HG03460 (cell line): ENCODE data around the gene TRAF1.
A peak's percentile ranks its signal among the peaks of the same experiment; 100 is the strongest.

Source experiments
- ATAC-seq: cut with Tn5 transposase; IDR thresholded peaks from one replicate; pipeline ENCODE4 v1.9.1; 2021; ENCODE audit not compliant: unreplicated experiment

The TRAF1 gene

DNA sequence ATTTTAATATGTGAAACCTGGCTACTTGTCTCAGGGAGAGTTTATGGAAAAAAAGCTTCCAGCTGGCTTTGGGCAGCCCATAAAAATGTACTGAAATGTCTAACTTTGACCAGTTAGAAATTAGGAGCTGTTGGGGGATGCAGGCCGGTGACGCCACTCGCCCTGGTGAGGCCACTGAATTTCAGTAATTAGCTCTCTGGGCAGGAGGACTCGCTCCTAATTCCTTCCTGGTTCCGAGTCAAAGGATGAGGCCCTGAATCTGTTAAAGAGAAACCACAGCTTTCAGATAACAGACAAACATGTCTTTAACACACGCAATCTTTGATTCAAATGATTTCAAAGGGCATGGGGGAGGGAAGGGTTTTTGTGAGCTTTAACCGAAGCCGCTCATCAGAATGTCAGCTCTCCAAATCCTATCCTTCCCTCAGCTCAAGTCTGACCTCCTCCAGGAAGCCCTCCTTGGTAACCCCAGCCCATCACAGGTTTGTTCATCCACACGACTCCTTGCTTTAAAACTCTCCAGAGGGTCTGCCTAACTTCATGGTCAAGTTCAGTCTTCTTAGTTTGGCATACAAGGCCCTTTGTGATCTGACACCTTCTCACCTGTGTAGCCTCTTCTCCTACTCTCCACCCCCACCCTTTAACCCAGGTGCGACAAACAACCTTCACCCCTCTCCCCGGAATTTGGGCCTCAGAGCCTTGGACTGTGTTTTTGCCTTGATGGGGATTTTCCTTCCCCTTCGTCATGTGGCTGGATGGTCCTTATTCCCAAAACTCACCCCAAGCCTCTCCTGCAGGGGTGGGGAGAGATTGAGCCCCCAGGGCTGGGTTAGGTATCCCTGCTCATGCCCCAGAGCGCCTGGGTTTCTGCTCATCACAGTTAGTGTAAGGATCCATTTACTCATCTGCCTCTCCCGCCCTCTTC lies 36.0 kb downstream of the TRAF1 start:
- no peak for ATAC-seq

DNA sequence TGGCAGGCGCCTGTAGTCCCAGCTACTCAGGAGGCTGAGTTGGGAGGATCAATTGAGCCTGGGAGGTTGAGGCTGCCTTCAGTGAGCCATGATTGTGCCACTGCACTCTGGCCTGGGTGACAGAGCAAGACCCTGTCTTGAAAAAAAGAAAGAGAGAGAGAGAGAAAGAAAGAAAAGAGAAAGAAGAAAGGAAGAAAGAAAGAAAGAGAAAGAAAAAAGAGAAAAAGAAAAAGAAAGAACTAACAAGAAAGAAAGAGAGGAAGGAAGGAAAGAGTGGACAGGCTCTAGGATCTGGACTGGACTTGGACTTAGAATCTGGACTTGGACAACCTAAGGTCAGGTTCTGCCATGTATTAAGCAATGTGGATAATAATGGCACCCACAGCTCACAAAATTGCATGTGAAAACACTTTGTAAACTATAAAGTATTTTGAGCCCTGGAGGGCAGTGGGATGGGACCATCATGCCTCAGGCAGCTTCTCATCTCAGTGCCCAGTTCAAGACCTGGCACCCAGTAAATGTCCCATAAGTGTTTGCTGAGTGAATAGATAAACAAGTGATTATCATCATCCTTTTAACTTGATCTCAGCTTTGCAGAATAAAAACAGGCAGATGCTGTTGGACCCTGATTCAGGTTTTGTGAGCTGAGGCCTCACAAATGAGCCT lies 36.9 kb downstream of the TRAF1 start:
- ATAC-seq = no peak

DNA sequence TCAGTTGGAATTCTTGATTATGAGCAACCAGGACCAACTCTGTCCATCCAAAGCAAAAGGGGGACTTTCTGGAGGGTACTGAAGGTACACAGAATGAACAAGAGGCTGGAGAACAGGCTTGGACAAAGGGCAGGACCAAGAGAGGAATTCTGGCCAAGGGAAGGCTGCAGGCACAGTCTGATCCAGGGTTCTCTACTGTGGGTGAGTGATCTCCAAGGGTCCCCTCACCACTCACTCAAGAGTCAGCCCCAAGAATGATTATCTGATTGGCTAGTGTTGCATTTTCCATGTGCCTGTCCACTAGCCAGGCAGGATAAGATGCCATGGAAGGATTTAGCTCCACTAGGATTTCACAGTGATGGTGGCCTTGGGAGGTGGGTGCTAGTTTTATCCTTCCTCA lies 38.0 kb downstream of the TRAF1 start:
- ATAC-seq = no peak

DNA sequence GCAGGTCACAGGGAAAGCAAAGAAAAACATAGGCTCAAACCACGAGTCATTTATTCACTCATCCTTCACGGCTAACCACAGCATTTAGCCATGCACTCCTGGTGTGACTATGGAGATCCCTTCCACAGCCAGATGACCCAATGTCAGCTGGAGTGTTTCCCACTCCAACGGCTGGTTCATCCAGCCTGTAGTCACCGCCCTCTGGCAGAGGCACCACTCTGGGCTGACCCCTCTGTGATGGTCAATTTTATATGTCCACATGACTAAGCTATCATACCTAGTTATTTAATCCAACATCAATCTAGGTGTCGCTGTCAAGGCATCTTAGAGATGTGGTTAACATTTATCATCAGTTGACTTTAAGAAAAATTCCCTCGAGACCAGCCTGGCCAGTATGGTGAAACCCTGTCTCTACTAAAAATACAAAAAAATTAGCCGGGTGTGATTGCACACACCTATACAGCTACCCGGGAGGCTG lies 40.1 kb downstream of the TRAF1 start:
- ATAC-seq = no peak

DNA sequence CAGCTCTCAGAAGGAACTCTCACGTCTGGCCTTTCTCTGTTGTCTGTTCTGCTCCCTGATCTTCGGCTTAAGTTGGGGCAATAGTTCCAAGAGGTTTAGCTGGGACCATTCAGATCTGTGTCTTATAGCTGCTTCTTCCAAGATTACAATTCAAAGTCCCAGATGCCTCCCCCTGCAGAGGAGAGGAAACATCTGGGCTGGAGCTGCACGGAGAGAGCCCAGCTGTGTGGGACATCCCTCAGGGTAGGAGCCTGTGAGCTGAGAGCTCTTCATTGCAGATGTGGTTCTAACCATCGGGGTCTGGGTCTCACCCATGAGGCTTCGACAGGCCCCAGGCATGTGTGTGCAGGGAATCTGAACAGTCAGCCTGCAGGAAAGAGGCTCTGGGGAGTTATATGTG lies 40.6 kb downstream of the TRAF1 start:
- no peak for ATAC-seq

DNA sequence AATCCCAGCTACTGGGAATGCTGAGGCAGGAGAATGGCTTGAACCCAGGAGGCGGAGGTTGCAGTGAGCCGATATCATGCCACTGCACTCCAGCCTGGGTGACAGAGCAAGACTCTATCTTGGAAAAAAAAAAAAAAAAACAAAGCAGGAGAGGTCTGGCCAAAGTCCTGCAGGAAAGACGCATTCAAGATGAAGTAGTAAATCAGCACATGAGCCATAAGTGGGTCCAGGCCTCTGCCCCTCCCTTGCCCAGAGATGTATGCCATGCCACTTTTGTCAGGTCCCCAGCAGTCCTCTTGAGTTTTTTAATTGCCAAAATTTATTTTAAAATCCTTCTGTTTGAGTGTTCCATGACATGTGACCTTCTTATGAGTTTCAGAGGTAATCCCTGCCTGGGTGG lies 41.1 kb downstream of the TRAF1 start:
- ATAC-seq = no peak

DNA sequence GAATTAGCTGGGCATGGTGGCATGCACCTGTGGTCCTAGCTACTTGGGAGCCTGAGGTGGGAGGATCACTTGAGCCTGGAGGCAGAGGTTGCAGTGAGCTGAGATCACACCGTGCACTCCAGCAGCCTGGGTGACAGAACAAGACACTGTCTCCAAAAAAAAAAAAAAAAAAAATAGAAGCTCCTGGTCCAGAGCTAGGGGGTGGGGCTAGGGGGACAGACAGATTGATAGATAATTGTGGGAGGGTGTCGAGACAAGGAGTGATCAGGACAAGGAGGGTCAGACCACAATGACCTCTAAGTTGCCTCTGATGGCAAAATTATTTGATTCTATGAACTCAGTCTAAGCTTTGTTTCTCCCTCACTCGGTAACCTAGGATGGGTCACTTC lies 43.0 kb downstream of the TRAF1 start:
- no peak for ATAC-seq

DNA sequence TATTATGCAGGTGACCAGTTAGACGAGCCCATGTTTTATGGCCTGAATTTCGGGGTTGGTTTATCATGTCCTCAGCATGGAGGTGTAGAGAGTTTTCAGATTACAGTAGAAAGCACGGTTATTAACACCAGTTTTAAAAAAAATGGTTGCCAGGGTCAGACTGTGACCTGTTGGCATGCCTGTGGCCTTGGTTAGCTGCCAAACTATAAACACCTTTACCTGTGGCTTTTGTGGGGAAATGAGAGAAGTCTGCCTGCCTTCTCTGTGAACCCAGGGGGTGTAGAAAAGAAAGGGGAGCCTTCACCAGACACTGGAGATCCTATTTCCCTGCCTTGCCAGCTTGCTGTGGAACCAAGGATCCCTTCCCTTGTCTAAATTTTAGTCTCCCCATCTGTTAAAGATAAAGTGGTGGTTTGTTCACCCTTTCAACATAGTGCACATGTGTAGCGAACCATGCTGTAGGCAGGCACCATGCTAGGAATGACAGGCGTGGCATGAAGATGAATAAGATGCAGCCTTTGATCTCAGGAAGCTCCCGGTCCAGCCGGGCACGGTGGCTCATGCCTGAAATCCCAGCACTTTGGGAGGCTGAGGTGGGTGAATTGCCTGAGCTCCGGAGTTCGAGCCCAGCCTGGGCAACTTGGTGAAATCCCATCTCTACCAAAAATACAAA lies 43.5 kb downstream of the TRAF1 start:
- no peak for ATAC-seq

DNA sequence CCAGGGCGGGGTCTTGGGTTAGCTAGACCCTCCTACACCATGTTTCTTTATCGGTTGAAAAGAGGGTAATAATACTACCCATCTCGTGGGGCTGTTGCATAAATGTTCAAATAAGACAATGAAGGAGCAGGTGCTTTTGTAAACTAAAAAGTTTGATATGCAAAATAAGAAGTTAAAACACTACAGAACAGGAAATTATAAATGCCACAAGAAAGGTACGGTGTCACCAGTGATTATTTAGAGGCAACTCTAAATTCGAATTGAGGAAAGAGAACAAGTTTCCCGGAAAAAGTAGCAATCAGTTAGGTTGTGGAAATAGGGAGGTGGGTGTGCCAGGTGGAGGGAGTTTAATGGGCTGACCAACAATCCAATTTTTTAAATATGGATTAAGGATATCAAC lies 47.1 kb downstream of the TRAF1 start:
- ATAC-seq = no peak

DNA sequence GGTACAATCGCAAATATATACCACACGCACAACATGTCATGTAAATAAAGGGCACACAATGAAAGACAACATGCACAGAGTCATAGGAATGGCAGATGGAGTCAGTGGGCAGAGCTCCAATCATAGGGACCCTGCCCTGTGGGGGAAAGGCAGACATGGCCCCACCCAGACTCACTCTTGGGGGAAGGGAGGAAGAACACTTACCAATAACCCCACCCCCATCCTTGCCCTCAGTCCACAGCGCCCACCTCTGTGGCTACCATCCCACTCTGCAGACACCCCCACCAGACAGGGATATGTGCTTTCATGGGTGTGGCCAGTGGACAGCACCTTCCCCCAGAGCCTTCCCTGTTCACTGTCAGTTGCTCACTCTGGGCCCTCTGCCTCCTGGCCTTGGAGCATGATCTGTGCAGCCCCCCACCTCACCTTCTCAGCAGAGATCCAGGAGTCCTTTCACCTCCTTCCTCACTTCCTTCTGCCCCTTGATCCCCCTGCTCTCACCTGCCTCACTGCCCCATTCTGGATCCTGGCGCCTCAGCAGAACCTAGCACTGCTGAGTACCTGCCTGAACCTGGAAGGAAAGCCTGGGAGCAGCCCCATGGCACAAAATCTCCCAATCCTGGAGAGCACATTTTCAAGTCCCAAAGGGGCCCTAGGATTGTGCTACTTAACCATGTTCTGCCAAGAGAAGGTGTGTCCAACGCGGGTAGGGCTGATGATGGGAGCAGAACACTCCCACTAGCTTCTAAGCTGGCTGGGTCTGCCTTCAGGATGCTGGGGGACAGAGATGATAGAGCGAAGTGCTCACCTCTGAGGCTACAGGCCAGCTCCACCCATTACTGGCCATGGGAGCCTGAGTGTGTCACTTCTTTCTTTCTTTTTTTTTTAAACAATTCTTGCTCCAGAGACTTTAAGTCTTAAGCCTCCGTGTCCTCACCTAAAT lies 48.1 kb downstream of the TRAF1 start:
- no peak for ATAC-seq

DNA sequence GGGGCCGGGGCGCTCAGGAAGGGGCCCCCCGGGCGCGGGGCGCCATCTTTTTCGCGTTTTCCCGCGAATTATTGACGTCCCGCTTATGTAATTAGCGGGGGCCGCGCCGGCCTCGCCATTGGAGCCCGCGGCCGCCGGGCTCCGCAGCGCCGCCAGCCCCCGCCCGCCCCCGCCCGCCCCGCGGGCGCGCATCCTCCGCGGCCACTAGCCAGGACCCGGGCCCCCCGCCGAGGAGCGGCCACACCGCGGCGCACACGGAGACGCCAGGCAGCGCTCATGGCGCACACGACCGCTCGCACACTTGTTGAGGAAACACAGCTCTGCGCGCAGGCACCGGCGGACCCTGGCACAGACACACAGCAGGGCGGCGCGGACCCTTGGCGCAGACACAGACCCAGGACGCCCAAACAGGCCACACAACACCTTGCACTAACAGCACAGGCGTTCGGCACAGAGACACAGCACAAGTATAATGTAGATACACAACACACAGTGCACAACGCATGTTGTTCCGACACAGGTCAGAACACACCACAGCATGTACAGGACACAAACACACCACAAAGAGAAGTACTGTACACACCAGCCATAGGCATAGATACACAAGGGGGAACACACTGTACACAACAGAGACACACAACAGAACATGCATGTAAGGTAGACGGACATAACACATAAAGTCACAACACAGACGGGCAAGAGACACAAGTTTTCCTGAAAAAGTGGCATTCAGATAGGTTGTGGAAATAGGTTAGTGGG lies 49.1 kb downstream of the TRAF1 start:
- ATAC-seq = peak; percentile 41

DNA sequence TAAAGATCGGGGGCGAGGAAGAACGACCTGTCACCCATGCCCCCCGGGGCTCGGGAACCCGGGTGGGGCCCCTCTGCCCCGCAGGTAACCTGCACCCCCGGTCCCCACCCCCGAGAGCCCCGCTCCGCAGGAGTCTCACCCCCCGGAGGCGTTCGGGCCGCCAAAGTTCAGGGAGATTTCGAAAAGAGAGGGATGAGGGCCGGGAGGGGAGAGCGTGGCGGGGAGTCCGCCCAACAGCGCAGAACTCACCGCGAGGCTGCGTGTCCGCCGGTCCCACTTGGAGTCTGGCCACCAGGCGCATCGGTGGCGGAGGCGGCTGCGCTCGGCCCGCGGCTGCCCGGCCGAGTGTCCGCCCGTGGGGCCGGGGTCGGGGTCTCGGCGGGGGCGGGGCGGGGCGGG lies 49.8 kb downstream of the TRAF1 start, which contains the start of gene PHF19:
TSS of gene PHF19 (minus strand) at position 347 of the 399 bp plus-strand sequence. CDS start 2,447 bp downstream, outside the sequence.
- ATAC-seq = peak; percentile 14

DNA sequence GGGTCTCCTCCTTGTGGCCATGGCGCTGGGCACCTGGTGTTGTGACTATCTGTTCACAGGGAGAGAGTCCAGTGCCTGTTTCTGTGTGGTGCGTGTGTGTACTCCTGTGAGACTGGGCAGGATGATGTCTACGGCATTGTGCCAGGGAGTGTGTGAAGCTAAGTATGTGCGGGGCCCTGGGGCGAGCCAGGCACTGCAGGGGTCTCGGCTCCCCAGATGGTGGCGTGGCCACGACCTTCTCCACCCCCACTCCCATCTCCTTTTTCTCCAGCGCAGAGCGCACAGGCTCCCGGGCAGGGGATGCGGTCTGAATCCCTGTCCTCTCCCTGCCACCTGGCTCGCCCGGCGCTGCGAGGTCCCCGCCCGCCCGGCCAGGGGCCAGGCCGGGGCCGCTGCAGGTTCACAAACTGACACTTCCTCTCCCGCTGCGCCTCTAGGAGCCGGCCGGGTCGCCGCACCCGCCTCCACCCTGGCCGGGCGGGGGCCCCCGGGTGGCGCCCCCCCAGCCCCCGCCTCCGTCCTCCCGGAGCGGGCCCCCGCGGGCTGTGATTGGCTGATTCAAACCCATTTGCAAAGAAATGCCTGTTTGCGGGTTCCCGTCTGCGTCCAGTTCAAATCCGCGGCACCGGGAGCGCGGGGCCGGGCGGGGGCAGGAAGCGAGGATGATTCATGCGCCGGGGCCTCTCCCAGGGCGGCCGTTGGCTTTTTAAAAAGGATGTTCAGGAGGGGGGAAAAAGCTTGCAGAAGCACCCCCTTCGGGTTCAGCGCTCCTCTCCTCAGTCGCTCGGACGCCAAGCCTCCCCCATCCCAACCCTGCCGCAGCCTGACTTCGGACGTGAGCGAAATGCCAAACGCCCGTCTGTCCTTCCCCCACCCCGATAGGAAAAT lies 50.4 kb downstream of the TRAF1 start:
- ATAC-seq = peak; percentile 52

DNA sequence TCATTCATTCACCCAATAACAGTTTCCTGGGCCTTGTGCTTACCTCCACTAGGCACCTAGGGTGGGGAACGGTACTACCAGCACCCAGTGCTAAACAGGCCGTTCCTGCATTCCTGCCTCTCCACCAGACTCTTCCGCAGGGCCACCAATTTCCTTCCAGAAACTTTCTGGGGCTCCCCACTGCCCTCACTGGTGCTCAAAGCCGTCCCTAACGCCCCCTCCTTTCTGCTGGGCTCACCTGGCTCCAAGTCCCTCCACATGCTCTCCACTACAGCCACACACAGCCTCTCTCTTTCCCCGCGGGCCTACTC lies 51.0 kb downstream of the TRAF1 start:
- no peak for ATAC-seq

DNA sequence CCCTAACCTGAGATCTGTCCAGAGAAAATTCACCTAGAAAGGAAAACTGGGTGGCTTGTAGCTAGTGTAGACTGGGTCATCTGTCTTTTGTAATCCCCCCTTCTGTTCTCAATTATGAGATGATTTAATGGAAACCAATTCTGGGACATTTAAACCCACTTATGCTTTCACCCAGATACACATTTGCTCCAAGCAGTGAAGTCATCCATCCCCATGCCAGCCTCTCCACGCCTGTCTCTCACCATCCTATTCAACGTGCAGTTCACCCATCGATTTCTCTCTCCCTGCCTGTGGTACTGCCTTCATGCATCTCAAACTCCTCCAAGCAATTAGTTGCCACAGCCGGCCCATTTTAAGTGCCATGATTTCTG lies 51.4 kb downstream of the TRAF1 start:
- ATAC-seq = no peak

DNA sequence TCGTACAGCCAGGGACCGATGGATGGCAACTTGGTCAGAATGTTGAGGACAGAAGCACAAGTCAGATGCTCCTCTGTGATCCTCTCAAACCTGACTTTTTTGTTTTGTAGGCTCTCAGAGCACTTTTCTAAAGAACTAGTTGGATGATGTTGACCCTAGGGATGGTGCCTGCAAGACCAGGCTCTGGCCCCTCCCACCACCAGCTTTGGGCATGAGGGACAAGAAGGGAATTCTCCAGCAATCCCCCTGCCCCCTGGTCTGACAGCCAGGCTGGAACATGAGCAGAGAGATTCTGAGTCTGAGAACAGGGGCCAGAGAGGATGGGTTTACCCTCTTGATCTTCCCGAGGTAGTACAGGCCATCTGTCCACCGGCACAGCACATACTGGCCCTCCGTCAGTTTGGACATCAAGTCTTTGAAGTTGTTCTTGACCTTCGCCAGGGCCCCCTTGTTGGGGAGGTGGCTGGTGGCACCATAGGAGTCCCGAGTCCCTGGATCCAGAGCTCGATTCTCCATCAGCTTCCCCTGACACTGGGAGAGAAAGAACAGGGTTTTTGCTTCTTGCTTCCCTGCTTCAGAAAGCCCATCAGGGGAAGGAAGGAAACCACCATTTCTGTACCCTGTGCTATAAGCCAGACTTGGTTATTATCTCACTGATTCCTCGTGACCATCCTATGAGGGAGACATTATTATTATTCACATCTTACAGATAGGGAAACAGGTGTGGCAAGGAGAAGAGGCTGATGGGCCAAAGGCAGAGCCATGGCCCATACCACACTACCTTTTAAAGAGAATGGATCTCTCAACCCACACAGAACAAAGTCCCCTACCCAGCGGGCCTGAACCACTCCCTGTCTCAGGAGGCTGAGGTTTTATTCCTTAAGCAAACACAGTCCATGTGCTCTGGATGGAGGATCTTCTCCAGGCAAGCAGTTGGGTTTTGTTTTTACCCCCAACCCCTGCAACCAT lies 52.1 kb downstream of the TRAF1 start:
- ATAC-seq = no peak

DNA sequence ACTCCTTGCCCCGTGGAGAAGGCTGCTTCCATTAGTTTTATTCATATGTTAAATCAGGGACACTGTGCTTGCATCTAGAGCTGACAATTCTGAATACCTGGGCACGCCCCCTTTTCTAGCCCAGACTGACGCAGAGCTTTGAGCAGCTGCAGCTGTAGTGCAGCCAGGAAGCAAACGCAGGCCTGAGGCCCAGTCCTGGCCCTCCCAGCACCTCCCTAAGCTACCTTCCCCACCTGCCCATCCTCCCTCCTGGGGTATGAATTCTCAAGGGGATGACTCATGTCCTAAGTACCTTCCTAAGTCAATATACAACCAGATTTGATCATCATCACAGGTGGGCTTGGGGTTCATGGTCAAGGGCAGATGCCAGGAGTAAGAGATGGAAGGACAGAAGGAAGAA lies 53.1 kb downstream of the TRAF1 start:
- no peak for ATAC-seq
